ENCODE measurements around the gene KCNH2.
"Not testable (repeated sequence)": the region's sequence is repeated elsewhere in the genome, so short reads cannot be mapped to it uniquely, and the experiment has no call there.

Gene KCNH2

DNA sequence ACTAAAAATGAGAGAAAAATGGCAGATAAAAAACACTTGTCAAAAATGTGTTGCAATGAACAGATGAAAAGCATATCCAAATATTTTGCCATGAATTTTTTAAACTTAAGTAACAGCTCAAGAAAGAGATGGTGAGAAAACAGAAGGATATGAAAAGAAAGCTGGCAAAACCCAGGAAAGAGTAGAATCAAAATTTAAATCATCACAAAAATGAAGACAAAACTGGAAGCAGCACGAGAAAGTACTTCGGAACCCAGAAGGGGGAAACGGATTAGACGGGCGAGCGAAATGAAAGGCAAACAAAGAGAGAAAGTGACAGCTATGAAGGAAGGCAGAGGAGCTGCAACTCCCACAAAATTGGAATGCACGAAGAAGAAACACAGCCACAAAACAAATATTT is 60.2 kb downstream of the KCNH2 start:
- H3K4me1 ChIP-seq (ENCODE audit: control insufficient read depth, insufficient read depth, low read length): no peaks in the 10 kb centered on the region
- H3K4me3 ChIP-seq (ENCODE audit: insufficient read depth, low read depth, low read length): no peak overlapping the region
- no peaks in the 10 kb centered on the region for H3K27me3 ChIP-seq (ENCODE audit: control insufficient read depth, insufficient read depth, low read length, poor library complexity, severe bottlenecking)
- H3K9me3 ChIP-seq (ENCODE audit: control insufficient read depth, low read length): no peaks in the 10 kb centered on the region
- H3K27ac ChIP-seq (ENCODE audit: insufficient read depth, low read depth, low read length, poor library complexity, severe bottlenecking): no peak overlapping the region
- no peaks in the 10 kb centered on the region for H3K36me3 ChIP-seq (ENCODE audit: control insufficient read depth, insufficient read depth, low read length)
- 80 to 83% methylated on average over 7 of the region's 7 CpGs for WGBS, 2 experiments

DNA sequence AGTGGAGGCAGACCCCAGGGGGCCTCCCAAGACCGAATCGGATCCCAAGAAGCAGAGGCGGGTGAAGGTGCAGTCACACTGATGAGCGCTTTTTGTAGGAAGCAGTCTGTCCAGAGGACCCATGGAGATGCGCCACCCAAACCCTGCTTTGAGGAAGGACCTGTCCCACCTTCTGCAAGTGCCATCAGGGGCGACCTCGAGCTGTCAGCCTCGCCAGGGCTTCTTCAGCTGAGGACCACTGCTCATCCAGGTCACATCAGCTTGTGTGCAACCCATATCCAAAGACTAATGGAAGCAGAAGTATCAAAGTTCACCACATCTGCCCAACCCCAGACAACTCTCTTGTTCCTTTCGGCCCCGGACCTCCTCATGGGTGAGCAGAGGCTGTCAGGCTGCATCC is 61.5 kb downstream of the KCNH2 start:
- Histone ChIP-seq H3K27ac (ENCODE audit: insufficient read depth, low read depth, low read length, poor library complexity, severe bottlenecking) (no peak overlapping the region), H3K4me1 (ENCODE audit: control insufficient read depth, insufficient read depth, low read length) (no peaks in the 10 kb centered on the region), H3K9me3 (ENCODE audit: control insufficient read depth, low read length) (no peaks in the 10 kb centered on the region), H3K27me3 (ENCODE audit: control insufficient read depth, insufficient read depth, low read length, poor library complexity, severe bottlenecking) (no peaks in the 10 kb centered on the region), H3K36me3 (ENCODE audit: control insufficient read depth, insufficient read depth, low read length) (no peaks in the 10 kb centered on the region), H3K4me3 (ENCODE audit: insufficient read depth, low read depth, low read length) (no peak overlapping the region)
- WGBS, 2 experiments: 93 to 96% methylated on average over 10 of the region's 10 CpGs

DNA sequence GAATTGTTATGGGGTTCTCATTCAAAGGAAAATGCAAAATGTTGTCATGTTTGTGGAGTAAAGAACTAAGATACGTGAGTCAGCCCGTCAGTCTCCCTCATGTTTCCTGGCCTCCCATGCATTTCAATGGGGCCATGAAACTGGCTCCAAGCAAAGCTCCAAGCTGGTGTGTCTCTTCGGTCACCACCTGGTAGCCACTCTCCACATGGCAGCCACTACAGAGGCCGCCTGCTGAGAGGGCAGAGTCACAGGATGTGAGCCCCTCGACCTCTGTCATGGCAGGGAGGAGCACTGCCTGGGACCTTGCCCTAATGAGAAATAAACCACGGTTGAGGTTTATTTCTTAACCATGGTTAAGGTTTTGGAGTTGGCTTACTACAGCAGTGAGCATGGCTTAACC is 63.2 kb downstream of the KCNH2 start:
- no peaks in the 10 kb centered on the region for H3K36me3 ChIP-seq (ENCODE audit: control insufficient read depth, insufficient read depth, low read length)
- no peaks in the 10 kb centered on the region for H3K27me3 ChIP-seq (ENCODE audit: control insufficient read depth, insufficient read depth, low read length, poor library complexity, severe bottlenecking)

DNA sequence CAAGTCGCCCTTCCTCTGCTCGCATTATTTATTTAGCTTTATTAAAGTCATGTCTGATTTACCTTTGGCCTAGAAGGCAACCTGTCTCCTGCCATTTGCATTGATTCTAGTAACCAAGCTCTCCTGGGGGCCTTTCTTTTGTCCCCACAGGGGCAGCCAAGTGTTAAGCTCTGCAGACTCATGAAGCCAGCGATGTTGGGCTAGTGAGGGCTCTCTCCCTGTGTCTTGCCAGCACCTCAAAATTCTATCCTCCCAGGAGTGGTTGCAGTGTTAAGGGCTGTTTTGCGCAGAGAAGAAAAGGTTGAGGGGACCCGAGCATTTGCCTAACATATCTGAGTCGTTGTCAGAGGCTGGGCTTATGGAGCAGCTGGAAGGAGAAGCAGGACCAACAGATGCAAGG is 63.9 kb downstream of the KCNH2 start:
- Histone ChIP-seq H3K4me3 (ENCODE audit: insufficient read depth, low read depth, low read length) (no peak overlapping the region), H3K9me3 (ENCODE audit: control insufficient read depth, low read length) (no peaks in the 10 kb centered on the region), H3K36me3 (ENCODE audit: control insufficient read depth, insufficient read depth, low read length) (no peaks in the 10 kb centered on the region), H3K27me3 (ENCODE audit: control insufficient read depth, insufficient read depth, low read length, poor library complexity, severe bottlenecking) (no peaks in the 10 kb centered on the region), H3K27ac (ENCODE audit: insufficient read depth, low read depth, low read length, poor library complexity, severe bottlenecking) (no peak overlapping the region), H3K4me1 (ENCODE audit: control insufficient read depth, insufficient read depth, low read length) (no peaks in the 10 kb centered on the region)
- WGBS, 2 experiments: 94 to 95% methylated on average over 6 of the region's 6 CpGs

More for the DNA sequence above, 63.2 kb downstream of the KCNH2 start:
- Histone ChIP-seq H3K9me3 (ENCODE audit: control insufficient read depth, low read length) (no peaks in the 10 kb centered on the region), H3K4me1 (ENCODE audit: control insufficient read depth, insufficient read depth, low read length) (no peaks in the 10 kb centered on the region), H3K4me3 (ENCODE audit: insufficient read depth, low read depth, low read length) (no peak overlapping the region), H3K27ac (ENCODE audit: insufficient read depth, low read depth, low read length, poor library complexity, severe bottlenecking) (no peak overlapping the region)
- WGBS, 2 experiments: 83 to 85% methylated on average over 6 of the region's 6 CpGs

DNA sequence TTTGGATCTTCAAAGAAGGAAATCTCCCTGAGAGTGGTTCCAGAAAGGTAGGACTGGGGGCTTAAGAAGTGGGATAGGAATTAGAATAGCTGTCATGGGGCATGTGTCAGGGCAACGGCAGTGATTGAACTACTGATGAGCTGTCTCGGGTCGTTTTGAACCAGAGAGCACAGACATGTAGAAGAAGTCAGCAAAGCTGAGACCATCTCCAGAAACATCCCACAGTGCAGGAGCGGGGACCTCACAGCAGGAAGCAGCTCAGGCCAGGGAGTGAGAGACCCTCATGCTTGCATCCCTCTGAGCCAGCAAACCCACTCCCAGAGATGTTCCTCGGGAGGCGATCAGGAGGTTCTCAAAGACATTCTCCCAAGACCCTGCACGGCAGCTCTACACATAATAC is 65.7 kb downstream of the KCNH2 start:
- no peaks in the 10 kb centered on the region for H3K4me1 ChIP-seq (ENCODE audit: control insufficient read depth, insufficient read depth, low read length)
- WGBS, 2 experiments: 84 to 87% methylated on average over 6 to 7 of the region's 7 CpGs

DNA sequence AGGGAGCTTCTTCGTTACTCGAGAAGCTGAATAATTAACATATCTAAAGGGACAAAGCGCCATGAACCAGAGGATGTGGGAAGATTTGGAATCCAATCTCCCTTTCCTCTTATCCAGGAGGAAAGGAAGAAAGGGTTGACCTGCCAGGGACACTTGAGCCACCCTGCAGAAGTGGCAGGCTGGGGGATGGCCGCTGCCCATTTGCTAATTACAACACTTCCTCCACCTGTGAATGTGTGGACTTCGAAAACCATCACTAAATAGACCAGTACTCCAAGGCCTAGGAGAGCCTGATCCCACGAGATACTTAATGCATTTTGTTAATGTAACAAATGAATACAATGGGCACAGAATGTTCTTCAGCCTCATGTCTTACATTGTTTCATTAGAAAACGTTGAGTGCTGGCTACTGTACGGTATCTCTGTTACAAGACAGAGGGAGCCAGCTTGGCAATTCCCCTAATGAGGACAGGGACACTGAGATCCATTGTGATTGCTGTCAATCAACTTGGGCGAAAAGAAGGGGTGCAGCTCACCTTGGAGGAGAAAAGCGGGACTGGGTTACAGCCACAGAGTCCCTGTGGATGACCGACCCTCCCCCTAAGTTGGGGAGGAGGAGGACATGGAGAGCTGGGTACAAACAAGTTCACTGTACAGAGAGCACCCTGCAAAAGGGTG is 66.4 kb downstream of the KCNH2 start:
- no peaks in the 10 kb centered on the region for H3K9me3 ChIP-seq (ENCODE audit: control insufficient read depth, low read length)
- H3K27ac ChIP-seq (ENCODE audit: insufficient read depth, low read depth, low read length, poor library complexity, severe bottlenecking): no peak overlapping the region
- H3K36me3 ChIP-seq (ENCODE audit: control insufficient read depth, insufficient read depth, low read length): no peaks in the 10 kb centered on the region
- no peak overlapping the region for H3K4me3 ChIP-seq (ENCODE audit: insufficient read depth, low read depth, low read length)
- no peaks in the 10 kb centered on the region for H3K27me3 ChIP-seq (ENCODE audit: control insufficient read depth, insufficient read depth, low read length, poor library complexity, severe bottlenecking)
- no peaks in the 10 kb centered on the region for H3K4me1 ChIP-seq (ENCODE audit: control insufficient read depth, insufficient read depth, low read length)
- 73 to 75% methylated on average over 11 of the region's 11 CpGs for WGBS, 2 experiments

More for the DNA sequence above, 65.7 kb downstream of the KCNH2 start:
- Histone ChIP-seq H3K36me3 (ENCODE audit: control insufficient read depth, insufficient read depth, low read length) (no peaks in the 10 kb centered on the region), H3K9me3 (ENCODE audit: control insufficient read depth, low read length) (no peaks in the 10 kb centered on the region), H3K27me3 (ENCODE audit: control insufficient read depth, insufficient read depth, low read length, poor library complexity, severe bottlenecking) (no peaks in the 10 kb centered on the region), H3K4me3 (ENCODE audit: insufficient read depth, low read depth, low read length) (no peak overlapping the region), H3K27ac (ENCODE audit: insufficient read depth, low read depth, low read length, poor library complexity, severe bottlenecking) (no peak overlapping the region)

DNA sequence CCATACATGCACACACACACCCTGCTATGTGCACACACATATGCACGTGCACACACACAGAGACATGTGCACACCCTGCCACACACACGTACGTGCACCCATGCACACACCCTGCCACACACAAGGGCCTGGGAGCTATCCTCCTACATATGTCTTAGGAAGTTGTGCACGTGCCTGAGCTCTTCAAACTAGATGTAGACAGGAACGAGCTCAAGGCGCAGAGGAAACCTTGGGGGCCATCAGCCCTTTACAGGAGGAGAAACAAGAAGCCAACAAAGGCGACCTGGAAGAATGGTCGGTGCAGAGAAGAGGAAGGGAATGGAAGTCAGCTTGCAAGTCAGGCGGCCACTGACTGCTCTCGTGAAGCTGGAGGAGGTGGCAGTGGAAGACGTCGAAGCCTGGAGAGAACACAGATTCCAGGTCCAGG is 67.1 kb downstream of the KCNH2 start:
- Histone ChIP-seq H3K9me3 (ENCODE audit: control insufficient read depth, low read length) (no peaks in the 10 kb centered on the region), H3K36me3 (ENCODE audit: control insufficient read depth, insufficient read depth, low read length) (no peaks in the 10 kb centered on the region), H3K27ac (ENCODE audit: insufficient read depth, low read depth, low read length, poor library complexity, severe bottlenecking) (no peak overlapping the region), H3K4me1 (ENCODE audit: control insufficient read depth, insufficient read depth, low read length) (no peaks in the 10 kb centered on the region), H3K4me3 (ENCODE audit: insufficient read depth, low read depth, low read length) (no peak overlapping the region), H3K27me3 (ENCODE audit: control insufficient read depth, insufficient read depth, low read length, poor library complexity, severe bottlenecking) (no peaks in the 10 kb centered on the region)
- WGBS, 2 experiments: 89 to 90% methylated on average over 12 of the region's 12 CpGs

DNA sequence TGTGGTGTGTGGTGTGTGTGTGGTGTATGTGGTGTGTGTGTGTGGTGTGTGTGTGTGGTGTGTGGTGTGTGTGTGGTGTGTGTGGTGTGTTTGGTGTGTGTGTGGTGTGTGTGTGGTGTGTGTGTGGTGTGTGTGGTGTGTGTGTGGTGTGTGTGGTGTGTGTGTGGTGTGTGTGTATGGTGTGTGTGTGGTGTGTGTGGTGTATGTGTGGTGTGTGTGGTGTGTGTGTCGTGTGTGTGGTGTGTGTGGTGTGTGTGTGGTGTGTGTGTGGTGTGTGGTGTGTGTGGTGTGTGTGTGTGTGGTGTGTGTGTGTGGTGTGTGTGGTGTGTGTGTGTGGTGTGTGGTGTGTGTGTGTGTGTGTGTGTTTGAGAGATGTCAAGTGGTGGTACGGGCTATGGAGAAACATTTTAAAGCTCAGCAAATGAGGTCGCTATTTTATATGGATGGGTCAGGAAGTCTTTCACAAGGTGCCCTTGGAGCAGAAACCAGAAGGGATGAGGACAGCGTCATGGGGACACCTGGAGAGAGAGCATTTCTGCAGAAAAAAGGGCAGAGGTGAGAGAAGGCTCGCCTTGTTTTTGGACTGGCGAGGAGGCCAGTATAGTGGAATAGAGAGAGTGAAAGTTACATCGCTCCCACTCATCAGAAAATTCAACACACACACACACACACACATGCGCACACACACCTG is 67.7 kb downstream of the KCNH2 start:
- not testable (repeated sequence) for H3K36me3 ChIP-seq (ENCODE audit: control insufficient read depth, insufficient read depth, low read length); H3K4me3 ChIP-seq (ENCODE audit: insufficient read depth, low read depth, low read length); H3K9me3 ChIP-seq (ENCODE audit: control insufficient read depth, low read length); H3K27ac ChIP-seq (ENCODE audit: insufficient read depth, low read depth, low read length, poor library complexity, severe bottlenecking); H3K4me1 ChIP-seq (ENCODE audit: control insufficient read depth, insufficient read depth, low read length); H3K27me3 ChIP-seq (ENCODE audit: control insufficient read depth, insufficient read depth, low read length, poor library complexity, severe bottlenecking)
- WGBS, 2 experiments: 89 to 94% methylated on average over 7 to 8 of the region's 8 CpGs

DNA sequence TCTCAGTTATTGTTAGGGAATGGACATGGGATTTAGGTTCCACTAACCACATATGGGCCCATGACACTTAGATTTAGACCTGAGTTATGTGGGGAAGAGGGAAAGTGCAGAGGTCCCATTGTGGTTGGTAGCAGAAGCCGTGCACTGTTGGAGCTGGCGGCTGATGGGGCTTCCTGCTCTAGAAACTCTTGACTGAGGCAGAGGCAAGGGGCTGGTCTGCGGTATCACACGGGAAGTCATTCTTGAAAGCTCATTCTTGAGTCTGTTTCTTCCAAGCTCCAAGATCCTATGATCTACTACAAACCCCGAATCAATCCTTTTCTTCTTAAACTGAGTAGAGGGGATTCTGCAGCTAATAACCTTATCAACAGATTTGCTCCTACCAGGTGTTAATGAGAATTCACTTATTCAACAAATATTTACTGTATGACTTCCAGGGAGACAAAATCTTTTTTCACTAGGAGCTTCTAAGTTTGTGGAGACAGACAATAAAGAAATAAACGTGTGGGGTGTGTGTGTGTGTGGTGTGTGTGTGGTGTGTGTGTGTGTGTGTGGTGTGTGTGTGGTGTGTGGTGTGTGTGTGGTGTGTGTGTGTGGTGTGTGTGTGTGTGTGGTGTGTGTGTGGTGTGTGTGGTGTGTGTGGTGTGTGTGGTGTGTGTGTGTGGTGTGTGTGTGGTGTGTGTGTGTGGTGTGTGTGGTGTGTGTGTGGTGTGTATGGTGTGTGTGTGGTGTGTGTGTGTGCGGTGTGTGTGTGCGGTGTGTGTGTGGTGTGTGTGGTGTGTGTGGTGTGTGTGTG is 68.7 kb downstream of the KCNH2 start:
- Histone ChIP-seq H3K9me3 (ENCODE audit: control insufficient read depth, low read length) (no peaks in the 10 kb centered on the region), H3K4me1 (ENCODE audit: control insufficient read depth, insufficient read depth, low read length) (no peaks in the 10 kb centered on the region)
- 94 to 96% methylated on average over 8 of the region's 8 CpGs for WGBS, 2 experiments

DNA sequence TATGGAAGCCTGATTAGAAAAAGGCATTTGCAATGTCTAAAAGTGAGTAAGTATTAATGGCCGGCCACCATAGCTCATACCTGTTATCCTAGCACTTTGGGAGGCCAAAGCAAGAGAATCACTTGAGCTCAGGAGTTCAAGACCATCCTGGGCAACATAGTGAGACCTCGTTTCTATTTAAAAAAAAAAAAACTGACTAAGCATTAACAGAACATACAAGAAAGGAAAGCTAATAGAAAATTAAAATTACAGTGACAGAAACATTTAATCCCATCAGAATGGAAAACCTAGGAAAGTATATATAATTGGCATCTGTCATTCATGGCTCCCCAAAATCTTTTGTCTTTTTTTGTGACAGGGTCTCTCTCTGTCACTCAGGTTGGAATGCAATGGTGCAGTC is 69.9 kb downstream of the KCNH2 start:
- WGBS, 2 experiments: 80 to 88% methylated on average over 2 of the region's 2 CpGs
- Histone ChIP-seq H3K9me3 (ENCODE audit: control insufficient read depth, low read length) (no peaks in the 10 kb centered on the region), H3K27me3 (ENCODE audit: control insufficient read depth, insufficient read depth, low read length, poor library complexity, severe bottlenecking) (no peaks in the 10 kb centered on the region), H3K27ac (ENCODE audit: insufficient read depth, low read depth, low read length, poor library complexity, severe bottlenecking) (no peak overlapping the region), H3K4me3 (ENCODE audit: insufficient read depth, low read depth, low read length) (no peak overlapping the region), H3K4me1 (ENCODE audit: control insufficient read depth, insufficient read depth, low read length) (no peaks in the 10 kb centered on the region), H3K36me3 (ENCODE audit: control insufficient read depth, insufficient read depth, low read length) (no peaks in the 10 kb centered on the region)

More for the DNA sequence above, 68.7 kb downstream of the KCNH2 start:
- no peak overlapping the region for H3K4me3 ChIP-seq (ENCODE audit: insufficient read depth, low read depth, low read length)
- no peaks in the 10 kb centered on the region for H3K36me3 ChIP-seq (ENCODE audit: control insufficient read depth, insufficient read depth, low read length)
- no peaks in the 10 kb centered on the region for H3K27me3 ChIP-seq (ENCODE audit: control insufficient read depth, insufficient read depth, low read length, poor library complexity, severe bottlenecking)
- no peak overlapping the region for H3K27ac ChIP-seq (ENCODE audit: insufficient read depth, low read depth, low read length, poor library complexity, severe bottlenecking)
